ENCODE data around the gene CDRT4. TPM values are rescaled to one million over a fixed set of nuclear protein-coding genes. Genes with fewer than 3 reads are reported as not detected.
A peak's percentile ranks its signal among the peaks of the same experiment; 100 is the strongest.

The CDRT4 gene
- polyA plus RNA-seq, 3 donors from 2014 or later, result 0.69 to 5.1 TPM; not detected in 1

DNA sequence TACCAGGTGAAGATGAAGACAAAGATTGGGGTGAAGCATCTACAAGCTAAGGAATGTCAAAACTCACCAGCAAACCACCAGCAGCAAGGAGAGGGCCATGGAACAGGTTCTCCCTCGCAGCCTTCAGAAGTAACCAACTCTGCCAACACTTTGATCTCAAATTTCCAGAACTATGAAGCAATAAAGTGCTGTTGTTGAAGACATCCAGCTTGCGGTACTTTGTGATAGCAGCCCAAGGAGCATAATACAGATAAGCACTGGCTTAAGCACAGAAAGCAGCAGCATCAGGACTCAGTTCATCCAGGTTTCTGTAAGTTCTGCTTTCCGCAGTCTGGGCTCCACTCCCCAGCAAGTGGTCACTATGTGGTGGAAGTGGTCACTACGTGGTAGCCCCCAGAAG lies 16.0 kb upstream of the CDRT4 start:
- peaks cover 11 to 19% (median 17%) of the 10 kb centered on the region in 3 donors for H3K36me3 Mint-ChIP-seq
- H3K9me3 Mint-ChIP-seq, result no peaks in the 10 kb centered on the region
- no peak overlapping the region for H3K4me3 Mint-ChIP-seq
- no peaks in the 10 kb centered on the region for H3K4me1 Mint-ChIP-seq
- H3K27ac Mint-ChIP-seq, result no peak overlapping the region
- peaks cover 0 to under 1% (median 0%) of the 10 kb centered on the region in 3 donors for H3K27me3 Mint-ChIP-seq (ENCODE audit: low read depth in 3 of 3)
- DNase-seq, result no peak

DNA sequence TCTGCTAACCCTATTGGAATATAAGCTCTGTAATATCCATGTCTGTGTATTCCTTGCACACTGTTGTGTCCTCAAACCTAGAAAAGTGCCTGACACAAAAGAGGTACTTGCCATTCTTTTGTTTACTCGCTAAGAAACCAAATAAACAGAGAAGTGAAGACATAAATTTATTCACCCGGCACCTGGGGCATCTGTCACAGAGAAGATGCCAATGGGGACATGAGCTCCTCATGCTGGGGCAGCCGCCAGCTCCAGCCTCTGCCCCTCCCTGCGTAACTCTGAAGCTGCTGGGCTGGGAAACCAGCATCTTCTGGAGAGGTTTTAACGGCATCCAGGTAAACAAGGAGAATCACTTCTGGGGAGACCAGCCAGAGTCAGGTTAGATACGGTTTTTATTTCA lies 15.1 kb upstream of the CDRT4 start:
- Mint-ChIP-seq H3K27ac (no peak overlapping the region), H3K9me3 (no peaks in the 10 kb centered on the region), H3K27me3 (ENCODE audit: low read depth in 3 of 3) (no peaks in the 10 kb centered on the region), H3K4me3 (no peak overlapping the region), H3K36me3 (peaks cover 6 to 15% (median 11%) of the 10 kb centered on the region in 3 donors), H3K4me1 (no peaks in the 10 kb centered on the region)
- no peak for DNase-seq

DNA sequence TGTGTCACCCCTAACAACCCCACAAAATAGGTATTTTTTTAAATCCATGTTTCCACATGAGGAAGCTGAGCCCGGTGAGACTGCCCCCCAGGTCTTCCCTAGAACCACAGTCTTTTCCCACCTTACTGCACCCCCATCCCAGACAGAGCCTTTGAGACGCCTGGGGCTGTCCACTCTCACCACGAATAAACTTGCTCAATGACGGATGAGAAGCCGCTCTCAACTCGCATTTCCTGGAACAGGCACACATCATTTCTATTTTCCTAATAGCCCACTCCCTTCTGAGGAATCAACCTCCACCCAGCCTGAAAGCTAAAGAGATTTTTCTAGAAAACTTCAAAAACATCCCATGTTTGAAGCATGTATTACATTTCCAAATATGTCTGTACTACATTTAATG lies 14.1 kb upstream of the CDRT4 start:
- Mint-ChIP-seq H3K36me3 (peaks cover 7 to 16% (median 9%) of the 10 kb centered on the region in 3 donors), H3K27ac (no peak overlapping the region), H3K27me3 (ENCODE audit: low read depth in 3 of 3) (peaks cover 0 to 2% (median 0%) of the 10 kb centered on the region in 3 donors)

DNA sequence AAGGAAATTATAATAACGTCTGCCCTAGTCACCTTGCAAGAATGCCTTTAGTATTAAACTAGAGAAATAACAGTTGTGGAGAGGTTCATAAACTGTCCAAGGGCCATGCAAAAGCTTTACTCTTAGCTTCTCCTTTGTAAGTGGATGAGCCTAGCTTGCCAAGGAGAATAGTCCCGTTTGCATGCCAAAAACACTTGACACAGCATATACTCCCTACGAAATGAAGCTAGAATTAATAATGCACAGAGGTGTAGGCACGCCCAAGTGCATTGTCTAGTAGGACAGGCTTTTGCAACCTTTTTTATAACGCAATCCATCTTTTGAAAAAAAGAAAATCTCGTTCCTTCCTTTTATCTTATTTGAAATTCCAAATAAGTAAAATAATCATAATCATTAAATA lies 12.8 kb upstream of the CDRT4 start:
- Mint-ChIP-seq H3K27ac (no peak overlapping the region), H3K4me3 (no peak overlapping the region), H3K27me3 (ENCODE audit: low read depth in 3 of 3) (peaks cover 0 to 2% (median 0%) of the 10 kb centered on the region in 3 donors), H3K4me1 (no peaks in the 10 kb centered on the region), H3K36me3 (peaks cover 7 to 17% (median 11%) of the 10 kb centered on the region in 3 donors), H3K9me3 (no peaks in the 10 kb centered on the region)
- DNase-seq, result no peak

More for the DNA sequence above, 14.1 kb upstream of the CDRT4 start:
- no peak for DNase-seq
- H3K9me3 Mint-ChIP-seq, result no peaks in the 10 kb centered on the region
- H3K4me3 Mint-ChIP-seq, result no peak overlapping the region
- no peaks in the 10 kb centered on the region for H3K4me1 Mint-ChIP-seq

DNA sequence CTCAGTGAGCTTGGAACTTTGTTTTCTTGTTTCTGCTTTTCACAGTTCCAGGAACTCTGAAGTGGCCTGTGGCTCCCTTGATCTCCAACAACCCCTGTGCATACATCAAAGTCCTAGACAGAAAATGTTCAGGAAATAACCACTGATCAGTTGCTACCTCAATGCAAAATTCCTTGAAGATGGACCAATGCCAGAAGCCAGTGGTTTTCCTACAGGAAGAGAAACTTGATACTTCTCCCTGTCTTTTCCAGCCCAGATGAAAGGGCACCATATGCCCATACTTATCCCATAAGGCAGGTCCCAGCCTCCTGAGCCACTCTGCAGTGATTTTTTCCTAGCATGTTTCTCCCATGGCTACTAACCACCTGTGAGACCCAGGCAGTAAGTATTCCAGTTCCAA lies 12.3 kb upstream of the CDRT4 start:
- no peak for DNase-seq
- no peaks in the 10 kb centered on the region for H3K9me3 Mint-ChIP-seq
- peaks cover 7 to 17% (median 14%) of the 10 kb centered on the region in 3 donors for H3K36me3 Mint-ChIP-seq
- H3K4me3 Mint-ChIP-seq, result no peak overlapping the region
- H3K27ac Mint-ChIP-seq, result no peak overlapping the region
- H3K4me1 Mint-ChIP-seq, result no peaks in the 10 kb centered on the region
- H3K27me3 Mint-ChIP-seq (ENCODE audit: low read depth in 3 of 3), result peaks cover 0 to 2% (median 0%) of the 10 kb centered on the region in 3 donors

DNA sequence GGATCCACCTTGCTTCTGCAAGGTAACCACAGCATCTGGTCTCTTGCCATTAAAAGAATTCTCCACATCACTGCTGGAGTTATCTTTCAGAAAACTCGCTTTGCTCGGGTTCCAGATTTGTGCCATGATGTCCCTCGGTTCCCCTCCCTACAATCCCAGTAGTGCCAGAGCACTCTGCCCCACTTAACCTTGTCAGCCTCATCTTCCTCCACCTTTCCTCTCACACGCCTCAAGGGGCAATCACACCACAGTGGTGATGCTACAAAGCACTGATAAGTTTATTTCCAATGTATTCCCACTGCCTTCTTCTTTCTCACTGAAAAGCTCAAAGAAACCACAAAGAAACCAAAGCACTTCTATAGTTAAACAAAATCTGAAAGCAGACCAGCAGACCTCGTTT lies 11.4 kb upstream of the CDRT4 start:
- DNase-seq, result no peak
- Mint-ChIP-seq H3K36me3 (peaks cover 7 to 19% (median 17%) of the 10 kb centered on the region in 3 donors), H3K4me3 (no peak overlapping the region)

DNA sequence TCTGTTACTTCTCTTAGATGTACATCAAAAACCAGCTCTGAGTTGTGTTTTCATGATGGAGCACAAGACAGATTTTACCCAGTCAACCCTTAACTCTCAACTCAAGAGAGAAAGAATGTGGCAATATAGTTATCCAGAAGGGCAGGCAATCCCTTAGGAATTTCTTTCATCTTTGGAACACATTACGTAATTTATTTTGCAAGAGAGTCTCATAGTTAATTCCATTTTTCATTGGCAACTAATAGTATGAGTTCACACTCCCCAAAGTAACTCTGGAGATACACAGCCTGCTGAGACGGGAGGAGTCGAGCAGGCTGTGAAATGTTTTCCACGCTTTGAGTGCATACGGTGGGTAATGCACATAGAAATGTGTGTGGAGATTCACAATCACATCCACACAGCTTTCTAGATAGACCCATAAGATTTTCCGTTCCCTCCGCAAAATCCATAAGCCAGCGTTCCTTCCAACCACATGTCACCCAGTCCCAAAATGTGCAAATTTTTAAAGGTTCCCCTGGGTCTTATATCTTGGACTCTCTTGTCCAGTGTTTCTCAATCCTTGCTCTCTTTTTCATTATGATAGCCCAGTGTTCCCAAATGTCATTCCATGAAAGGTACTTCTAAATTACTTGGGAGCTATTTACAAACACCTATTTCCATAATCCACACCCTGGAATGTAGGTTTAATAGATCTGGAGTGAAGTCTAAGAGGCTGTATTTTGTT lies 8.4 kb upstream of the CDRT4 start:
- Mint-ChIP-seq H3K27ac (peak overlapping the region in 1 of 6 donors; percentile 53), H3K9me3 (no peaks in the 10 kb centered on the region), H3K36me3 (peaks cover 3 to 20% (median 13%) of the 10 kb centered on the region in 3 donors), H3K4me3 (no peak overlapping the region), H3K27me3 (ENCODE audit: low read depth in 3 of 3) (peaks cover 0 to 2% (median 0%) of the 10 kb centered on the region in 3 donors), H3K4me1 (no peaks in the 10 kb centered on the region)
- no peak for DNase-seq

More for the DNA sequence above, 11.4 kb upstream of the CDRT4 start:
- peaks cover 0 to 2% (median 0%) of the 10 kb centered on the region in 3 donors for H3K27me3 Mint-ChIP-seq (ENCODE audit: low read depth in 3 of 3)
- peak overlapping the region in 1 of 6 donors; percentile 9 for H3K27ac Mint-ChIP-seq
- H3K9me3 Mint-ChIP-seq, result no peaks in the 10 kb centered on the region
- no peaks in the 10 kb centered on the region for H3K4me1 Mint-ChIP-seq

DNA sequence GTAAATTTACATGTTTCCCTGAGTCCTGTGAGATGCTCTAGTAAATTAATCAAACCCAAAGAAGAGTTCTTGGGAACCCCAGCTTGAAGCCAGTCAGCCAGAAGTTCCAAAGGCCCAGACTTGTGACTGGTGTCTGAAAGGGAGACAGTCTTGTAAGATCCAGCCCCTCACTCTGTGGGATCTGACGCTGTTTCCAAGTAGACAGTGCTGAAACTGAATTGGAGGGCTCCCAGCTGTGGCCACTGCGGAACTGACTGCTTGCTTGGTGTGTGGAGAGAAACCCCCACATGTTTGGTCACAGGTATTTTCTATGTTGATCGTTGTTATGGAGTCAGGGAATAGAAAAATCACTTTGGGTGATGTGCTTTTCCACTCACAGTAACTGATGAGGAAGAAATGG lies 5.5 kb upstream of the CDRT4 start:
- no peak for DNase-seq
- Mint-ChIP-seq H3K4me3 (no peak overlapping the region), H3K9me3 (no peaks in the 10 kb centered on the region), H3K4me1 (no peaks in the 10 kb centered on the region), H3K36me3 (peaks cover 3 to 16% (median 8%) of the 10 kb centered on the region in 3 donors), H3K27ac (no peak overlapping the region), H3K27me3 (ENCODE audit: low read depth in 3 of 3) (peaks cover 0 to 2% (median 0%) of the 10 kb centered on the region in 3 donors)

DNA sequence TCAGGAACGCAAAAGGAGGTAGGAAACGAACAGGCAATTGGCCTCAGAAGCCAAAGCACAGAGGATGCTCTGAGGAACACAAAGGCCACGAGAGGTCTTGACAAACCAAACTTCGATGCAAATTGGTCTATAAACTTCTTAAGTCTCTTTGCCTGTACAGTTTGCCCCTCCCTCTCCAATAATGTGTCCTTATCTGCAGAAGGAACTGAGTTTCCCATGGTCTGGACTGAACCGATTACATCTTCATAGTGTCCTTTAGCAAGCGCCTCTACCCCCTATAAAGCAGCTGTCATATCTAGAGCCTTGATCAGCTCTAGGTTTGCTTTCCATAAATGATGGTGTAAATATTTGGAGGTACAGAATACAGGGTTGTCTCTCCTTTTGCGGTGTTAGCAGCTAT lies 3.1 kb upstream of the CDRT4 start:
- no peak for DNase-seq
- Mint-ChIP-seq H3K27ac (no peak overlapping the region), H3K27me3 (ENCODE audit: low read depth in 3 of 3) (no peaks in the 10 kb centered on the region), H3K36me3 (peaks cover 0 to 13% (median 3%) of the 10 kb centered on the region in 3 donors), H3K4me3 (no peak overlapping the region), H3K9me3 (no peaks in the 10 kb centered on the region), H3K4me1 (no peaks in the 10 kb centered on the region)

DNA sequence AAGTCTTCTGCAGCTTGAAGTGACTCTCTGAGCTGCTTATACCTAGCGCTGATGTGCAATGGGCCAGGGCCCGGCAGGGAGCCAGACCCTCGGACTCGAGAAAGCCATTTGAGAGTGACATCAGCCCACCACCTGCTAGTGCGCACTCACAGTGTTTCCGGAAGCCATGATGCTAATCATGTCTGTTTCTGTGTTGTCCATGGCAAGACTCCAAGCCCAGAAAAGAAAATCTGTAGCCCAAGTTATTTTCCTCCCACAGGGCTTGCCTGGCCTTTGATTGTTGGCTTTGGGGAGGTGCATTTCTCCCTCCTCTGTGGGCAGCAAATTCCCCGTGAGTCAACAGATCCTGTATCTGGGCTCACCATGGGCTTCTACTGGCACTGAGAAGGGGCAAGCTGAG lies 1.8 kb upstream of the CDRT4 start:
- Mint-ChIP-seq H3K27ac (no peak overlapping the region), H3K4me3 (no peak overlapping the region), H3K27me3 (ENCODE audit: low read depth in 3 of 3) (no peaks in the 10 kb centered on the region), H3K4me1 (no peaks in the 10 kb centered on the region), H3K9me3 (no peaks in the 10 kb centered on the region), H3K36me3 (peaks cover 0 to 6% (median 0%) of the 10 kb centered on the region in 3 donors)
- DNase-seq, result no peak

DNA sequence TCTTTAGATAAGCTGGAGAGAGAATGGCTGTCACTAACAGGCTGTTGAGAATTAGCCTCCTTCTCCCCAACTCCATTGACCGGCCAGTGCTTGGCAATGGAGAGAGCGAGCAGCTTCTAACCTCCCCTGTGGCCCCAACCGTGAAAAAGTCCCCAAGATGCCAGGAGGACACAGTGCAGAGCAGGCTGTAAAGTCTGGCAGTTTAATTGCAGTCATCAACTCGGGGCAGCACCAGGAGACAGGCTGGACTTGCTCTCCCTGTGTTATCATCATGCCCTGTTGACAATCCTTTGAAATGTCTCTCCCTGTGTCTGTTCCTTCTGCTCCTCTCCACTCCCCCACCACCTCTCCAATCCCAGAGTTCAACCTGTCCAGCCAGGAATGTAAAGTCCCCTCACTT lies 705 bp upstream of the CDRT4 start:
- no peaks in the 10 kb centered on the region for H3K9me3 Mint-ChIP-seq
- peaks cover 1 to 6% (median 4%) of the 10 kb centered on the region in 3 donors for H3K36me3 Mint-ChIP-seq
- H3K27ac Mint-ChIP-seq, result no peak overlapping the region
- DNase-seq, result no peak
- no peak overlapping the region for H3K4me3 Mint-ChIP-seq
- no peaks in the 10 kb centered on the region for H3K4me1 Mint-ChIP-seq
- H3K27me3 Mint-ChIP-seq (ENCODE audit: low read depth in 3 of 3), result no peaks in the 10 kb centered on the region

DNA sequence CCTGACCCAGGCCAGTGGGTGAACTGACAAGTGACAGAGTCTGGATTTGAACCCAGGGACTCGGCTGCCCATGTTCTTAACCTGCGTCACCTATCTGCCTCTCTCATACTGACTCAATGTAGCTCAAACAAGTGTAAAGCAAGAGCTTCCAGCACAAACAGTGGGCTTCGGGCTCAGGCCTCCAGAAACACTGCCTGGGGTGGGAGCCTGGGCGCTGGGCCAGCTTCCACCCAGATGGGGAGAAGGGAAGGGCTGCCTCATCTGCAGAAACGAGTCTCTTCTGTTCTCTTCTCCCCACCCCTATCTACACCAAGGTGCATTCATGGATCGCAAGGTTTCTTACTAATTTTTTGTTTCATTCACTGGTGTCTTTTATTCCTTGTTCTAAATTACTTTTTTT lies 1.3 kb downstream of the CDRT4 start:
- no peak overlapping the region for H3K4me3 Mint-ChIP-seq
- peaks cover 13 to 14% (median 13%) of the 10 kb centered on the region in 3 donors for H3K36me3 Mint-ChIP-seq
- H3K27ac Mint-ChIP-seq, result no peak overlapping the region
- H3K27me3 Mint-ChIP-seq (ENCODE audit: low read depth in 3 of 3), result no peaks in the 10 kb centered on the region
- H3K4me1 Mint-ChIP-seq, result no peaks in the 10 kb centered on the region
- no peaks in the 10 kb centered on the region for H3K9me3 Mint-ChIP-seq
- no peak for DNase-seq

DNA sequence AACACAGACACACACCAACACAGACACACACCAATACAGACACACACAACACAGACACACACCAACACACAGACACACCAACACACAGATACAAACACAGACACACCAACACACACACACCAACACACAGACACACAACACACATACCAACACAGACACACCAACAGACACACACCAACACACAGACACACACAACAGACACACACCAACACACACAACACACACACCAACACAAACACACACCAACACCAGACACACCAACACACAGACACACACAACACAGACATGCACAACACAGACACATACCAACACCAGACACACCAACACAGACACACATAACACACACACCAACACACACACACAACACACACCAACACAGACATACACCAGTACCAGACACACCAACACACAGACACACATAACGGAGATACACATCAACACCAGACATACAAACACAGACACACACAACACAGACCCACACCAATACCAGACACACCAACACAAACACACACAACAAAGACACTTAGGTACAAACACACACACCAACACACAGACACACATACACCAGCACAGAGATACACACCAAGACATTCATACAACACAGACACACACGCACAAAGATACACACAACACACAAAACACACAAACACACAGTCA lies 2.2 kb downstream of the CDRT4 start:
- no peak for DNase-seq
- peaks cover 14 to 15% (median 14%) of the 10 kb centered on the region in 3 donors for H3K36me3 Mint-ChIP-seq
- H3K4me3 Mint-ChIP-seq, result no peak overlapping the region
- H3K27me3 Mint-ChIP-seq (ENCODE audit: low read depth in 3 of 3), result peaks cover 0 to 2% (median 0%) of the 10 kb centered on the region in 3 donors
- H3K27ac Mint-ChIP-seq, result no peak overlapping the region
- H3K9me3 Mint-ChIP-seq, result no peaks in the 10 kb centered on the region
- H3K4me1 Mint-ChIP-seq, result no peaks in the 10 kb centered on the region

DNA sequence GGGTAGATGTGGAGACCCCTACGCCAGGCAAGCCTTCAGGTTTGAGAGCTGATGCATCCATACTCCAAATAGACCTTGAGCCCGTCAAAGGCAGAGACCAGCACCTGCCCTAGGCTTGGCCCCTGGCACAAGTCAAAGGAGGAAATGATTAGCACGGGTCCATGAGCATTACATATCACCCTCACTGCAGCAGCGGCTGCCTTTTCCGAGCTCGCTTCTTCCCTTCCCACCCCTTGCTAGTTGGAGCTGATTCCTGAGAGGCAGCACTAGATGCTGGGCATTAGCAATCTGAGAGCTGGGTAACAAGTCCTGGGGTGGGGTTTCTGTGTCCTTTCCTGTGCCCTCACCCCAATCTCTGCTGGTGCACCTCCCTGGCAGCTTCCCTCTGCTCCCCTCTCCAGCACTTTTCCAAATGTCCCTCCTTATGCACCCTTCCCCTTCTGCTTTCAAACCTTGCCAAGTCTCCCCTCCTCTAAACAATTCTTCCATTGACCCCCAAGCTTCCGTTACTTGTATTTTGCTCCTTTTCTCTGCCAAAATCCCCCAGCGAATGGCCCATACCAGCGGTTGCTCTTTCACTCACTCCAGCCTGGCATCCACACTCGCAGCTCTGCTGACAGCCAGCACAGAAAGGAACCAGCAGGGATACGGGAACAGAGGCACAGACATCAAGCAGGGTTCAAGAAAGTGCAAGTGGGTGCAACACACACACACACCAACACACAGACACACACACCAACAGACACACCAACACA lies 3.0 kb downstream of the CDRT4 start:
- peaks cover 0 to 2% (median 0%) of the 10 kb centered on the region in 3 donors for H3K27me3 Mint-ChIP-seq (ENCODE audit: low read depth in 3 of 3)
- no peak for DNase-seq
- no peaks in the 10 kb centered on the region for H3K9me3 Mint-ChIP-seq
- peaks cover 17 to 20% (median 19%) of the 10 kb centered on the region in 3 donors for H3K36me3 Mint-ChIP-seq
- no peak overlapping the region for H3K27ac Mint-ChIP-seq
- H3K4me1 Mint-ChIP-seq, result no peaks in the 10 kb centered on the region
- no peak overlapping the region for H3K4me3 Mint-ChIP-seq

All from immature natural killer cell (primary cell).